Fibroblast of villous mesenchyme (primary cell): ENCODE data around the gene OTUD1. TPM values are rescaled to one million over a fixed set of nuclear protein-coding genes. Genes with fewer than 3 reads are reported as not detected.

ENCODE experiments used
- DNase-seq: peaks from one replicate; pipeline ENCODE4 v3.0.0-alpha.2; 2010; ENCODE audit warnings: low read depth
- H3K4me3 ChIP-seq: 2 replicates; pipeline ENCODE4 v1.5.1; 2011; ENCODE audit warnings: low read depth, mild to moderate bottlenecking, low read length
- CTCF ChIP-seq: IDR thresholded peaks from 2 replicates; pipeline ENCODE4 v1.5.1; 2012; ENCODE audit warnings: low read depth, mild to moderate bottlenecking, low read length; ENCODE audit not compliant: insufficient read depth
- total RNA-seq: library from RNA; depleted of rRNA; stranded (reverse); fragments of >200 nt; gene quantifications from 2 replicates; pipeline ENCODE4 v1.2.3, GENCODE V29; 2012

OTUD1 gene
- total RNA-seq, 1 donor, result 6.0 TPM

GRCh38 chr10:23459308-23459939, 20.5 kb downstream of the OTUD1 start:
- DNase-seq, result no peak
- H3K4me3 ChIP-seq, result no peak overlapping the region
- TF ChIP-seq CTCF, result no peak

- no peak for DNase-seq
- no peak overlapping the region for H3K4me3 ChIP-seq
- no peak for TF ChIP-seq CTCF
Measured at GRCh38 chr10:23461557-23461956, 22.7 kb downstream of the OTUD1 start.

GRCh38 chr10:23467012-23467411, 28.1 kb downstream of the OTUD1 start:
- no peak for TF ChIP-seq CTCF

GRCh38 chr10:23467548-23467947, 28.7 kb downstream of the OTUD1 start:
- no peak for TF ChIP-seq CTCF
- DNase-seq, result no peak
- no peak overlapping the region for H3K4me3 ChIP-seq

More at GRCh38 chr10:23467012-23467411, 28.1 kb downstream of the OTUD1 start:
- no peak for DNase-seq
- no peak overlapping the region for H3K4me3 ChIP-seq

GRCh38 chr10:23469596-23470237, 30.8 kb downstream of the OTUD1 start:
- H3K4me3 ChIP-seq, result no peak overlapping the region
- no peak for TF ChIP-seq CTCF
- no peak for DNase-seq

GRCh38 chr10:23472181-23472580, 33.3 kb downstream of the OTUD1 start:
- H3K4me3 ChIP-seq, result no peak overlapping the region
- TF ChIP-seq CTCF, result no peak
- DNase-seq, result no peak
